ENCODE measurements around the gene STARD3NL.
"Not testable (repeated sequence)": the region's sequence is repeated elsewhere in the genome, so short reads cannot be mapped to it uniquely, and the experiment has no call there.

Gene STARD3NL

GRCh38 chr7:38249849-38250248 is 71.8 kb downstream of the STARD3NL start:
- not testable (repeated sequence) for DNase-seq; ATAC-seq; H3K27ac Mint-ChIP-seq; H3K27me3 Mint-ChIP-seq; H3K36me3 Mint-ChIP-seq (ENCODE audit: low read depth); H3K9me3 Mint-ChIP-seq
- H3K4me3 Mint-ChIP-seq: peak overlapping the region; percentile 3
- peaks cover 24% of the 10 kb centered on the region for H3K4me1 Mint-ChIP-seq

GRCh38 chr7:38257350-38257677 is 79.3 kb downstream of the STARD3NL start:
- Mint-ChIP-seq H3K9me3 (no peaks in the 10 kb centered on the region), H3K27ac (no peak overlapping the region), H3K4me3 (no peak overlapping the region), H3K36me3 (ENCODE audit: low read depth) (peaks cover 2% of the 10 kb centered on the region), H3K27me3 (no peaks in the 10 kb centered on the region), H3K4me1 (peaks cover 10% of the 10 kb centered on the region)
- no peak for DNase-seq
- ATAC-seq: no peak

- H3K9me3 Mint-ChIP-seq; H3K36me3 Mint-ChIP-seq (ENCODE audit: low read depth); H3K27me3 Mint-ChIP-seq; DNase-seq; H3K4me3 Mint-ChIP-seq: not testable (repeated sequence)
- peak; percentile 54 for ATAC-seq
- H3K27ac Mint-ChIP-seq: peak overlapping the region; percentile 39
- H3K4me1 Mint-ChIP-seq: peaks cover 10% of the 10 kb centered on the region
These were observed 81.1 kb downstream of the STARD3NL start for GRCh38 chr7:38259157-38259556.

- DNase-seq; ATAC-seq; H3K9me3 Mint-ChIP-seq; H3K36me3 Mint-ChIP-seq (ENCODE audit: low read depth); H3K27ac Mint-ChIP-seq; H3K27me3 Mint-ChIP-seq; H3K4me3 Mint-ChIP-seq: not testable (repeated sequence)
- H3K4me1 Mint-ChIP-seq: peaks cover 19% of the 10 kb centered on the region
These were observed 83.6 kb downstream of the STARD3NL start for GRCh38 chr7:38261601-38262000.

GRCh38 chr7:38262026-38262425 is 84.0 kb downstream of the STARD3NL start:
- H3K4me3 Mint-ChIP-seq; ATAC-seq; H3K27me3 Mint-ChIP-seq; DNase-seq; H3K9me3 Mint-ChIP-seq; H3K36me3 Mint-ChIP-seq (ENCODE audit: low read depth): not testable (repeated sequence)
- H3K4me1 Mint-ChIP-seq: peaks cover 19% of the 10 kb centered on the region
- H3K27ac Mint-ChIP-seq: peak overlapping the region; percentile 31

GRCh38 chr7:38262545-38262944 is 84.5 kb downstream of the STARD3NL start:
- no peak overlapping the region for H3K27ac Mint-ChIP-seq
- H3K36me3 Mint-ChIP-seq (ENCODE audit: low read depth): peaks cover 2% of the 10 kb centered on the region
- no peak for DNase-seq
- no peaks in the 10 kb centered on the region for H3K27me3 Mint-ChIP-seq
- peaks cover 16% of the 10 kb centered on the region for H3K4me1 Mint-ChIP-seq
- ATAC-seq: no peak
- no peak overlapping the region for H3K4me3 Mint-ChIP-seq
- no peaks in the 10 kb centered on the region for H3K9me3 Mint-ChIP-seq

GRCh38 chr7:38263274-38263673 is 85.2 kb downstream of the STARD3NL start:
- H3K36me3 Mint-ChIP-seq (ENCODE audit: low read depth); DNase-seq; H3K27ac Mint-ChIP-seq; H3K9me3 Mint-ChIP-seq; H3K27me3 Mint-ChIP-seq; ATAC-seq: not testable (repeated sequence)
- Mint-ChIP-seq H3K4me1 (peaks cover 12% of the 10 kb centered on the region), H3K4me3 (peak overlapping the region; percentile 11)

- not testable (repeated sequence) for DNase-seq; H3K27me3 Mint-ChIP-seq; ATAC-seq; H3K4me1 Mint-ChIP-seq; H3K36me3 Mint-ChIP-seq (ENCODE audit: low read depth); H3K9me3 Mint-ChIP-seq
- H3K27ac Mint-ChIP-seq: peak overlapping the region; percentile 67
- H3K4me3 Mint-ChIP-seq: peak overlapping the region; percentile 35
These were observed 86.6 kb downstream of the STARD3NL start for GRCh38 chr7:38264602-38265001.

- not testable (repeated sequence) for H3K36me3 Mint-ChIP-seq (ENCODE audit: low read depth); ATAC-seq; H3K9me3 Mint-ChIP-seq; H3K4me1 Mint-ChIP-seq; H3K27ac Mint-ChIP-seq; DNase-seq; H3K27me3 Mint-ChIP-seq
- peak overlapping the region; percentile 24 for H3K4me3 Mint-ChIP-seq
These were observed 87.9 kb downstream of the STARD3NL start for GRCh38 chr7:38265958-38266357.

GRCh38 chr7:38269704-38270346 is 91.8 kb downstream of the STARD3NL start:
- not testable (repeated sequence) for H3K27ac Mint-ChIP-seq; H3K27me3 Mint-ChIP-seq; DNase-seq; ATAC-seq; H3K4me1 Mint-ChIP-seq; H3K36me3 Mint-ChIP-seq (ENCODE audit: low read depth); H3K9me3 Mint-ChIP-seq; H3K4me3 Mint-ChIP-seq

GRCh38 chr7:38270405-38270804 is 92.4 kb downstream of the STARD3NL start:
- H3K4me1 Mint-ChIP-seq; ATAC-seq; H3K27ac Mint-ChIP-seq; H3K27me3 Mint-ChIP-seq; DNase-seq; H3K4me3 Mint-ChIP-seq; H3K36me3 Mint-ChIP-seq (ENCODE audit: low read depth); H3K9me3 Mint-ChIP-seq: not testable (repeated sequence)

- no peaks in the 10 kb centered on the region for H3K36me3 Mint-ChIP-seq (ENCODE audit: low read depth)
- H3K9me3 Mint-ChIP-seq: no peaks in the 10 kb centered on the region
- peak within 1 kb of the TSS; percentile 39 for H3K27ac Mint-ChIP-seq
- DNase-seq (no peak), ATAC-seq (no peak)
- H3K4me1 Mint-ChIP-seq: no peaks in the 10 kb centered on the region
- H3K27me3 Mint-ChIP-seq: no peaks in the 10 kb centered on the region
- H3K4me3 Mint-ChIP-seq: peak within 1 kb of the TSS; percentile 56
These were observed 95.4 kb downstream of the STARD3NL start, which contains the start of gene TARP for GRCh38 chr7:38273286-38273995. TARP (minus strand) TSS chr7:38273636.

GRCh38 chr7:38274486-38274885 is 96.4 kb downstream of the STARD3NL start:
- H3K27ac Mint-ChIP-seq: no peak overlapping the region
- H3K36me3 Mint-ChIP-seq (ENCODE audit: low read depth): no peaks in the 10 kb centered on the region
- H3K9me3 Mint-ChIP-seq: no peaks in the 10 kb centered on the region
- no peaks in the 10 kb centered on the region for H3K4me1 Mint-ChIP-seq
- DNase-seq (no peak), ATAC-seq (no peak)
- H3K4me3 Mint-ChIP-seq: peak overlapping the region; percentile 55
- H3K27me3 Mint-ChIP-seq: no peaks in the 10 kb centered on the region

- Mint-ChIP-seq H3K27me3 (no peaks in the 10 kb centered on the region), H3K4me3 (peak overlapping the region; percentile 67), H3K9me3 (no peaks in the 10 kb centered on the region), H3K36me3 (ENCODE audit: low read depth) (no peaks in the 10 kb centered on the region), H3K4me1 (no peaks in the 10 kb centered on the region), H3K27ac (no peak overlapping the region)
- DNase-seq: no peak
- no peak for ATAC-seq
These were observed 97.0 kb downstream of the STARD3NL start for GRCh38 chr7:38274927-38275620.
